K562 (cell line): ENCODE results near the gene TAF15. TPM values are rescaled to one million over a fixed set of nuclear protein-coding genes. Genes with fewer than 3 reads are reported as not detected.

ENCODE experiments used
- ATAC-seq: fragments of 200-7000 bp; cut with Tn5 transposase; 3 replicates; pipeline ENCODE4 v1.9.1; 2020; ENCODE audit warnings: moderate library complexity
- BruUV-seq: library from RNA; stranded (reverse); fragments of 400-500 nt; replicated peaks from 2 replicates; lab custom pipeline; 2021; lab: Mats Ljungman, UMichigan
- CTCF ChIA-PET: fragments of 300-600 bp; formaldehyde crosslinking; extraction: SDS; loops from one replicate; lab custom pipeline; 2021; ENCODE audit warnings: low intra/inter-chr PET ratio; lab: Yijun Ruan, JAX
- POLR2A ChIA-PET: fragments of 300-600, 350-650 bp; sonication (Branson Sonifier 250); formaldehyde crosslinking; extraction: SDS; loops from one replicate; lab custom pipeline; 2021; ENCODE audit warnings: antibody characterized with exemption, inconsistent platforms; lab: Yijun Ruan, JAX
- DNase-seq, 4 experiments: peaks; one replicate each; pipeline versions ENCODE4 v3.0.0 to v3.0.0-alpha.2; 2011 to 2018; ENCODE audit warnings: low spot score in 3 of 4, mixed read lengths in 3 of 4; ENCODE audit errors: extremely low read depth in 1 of 4
- FAIRE-seq: peaks from 2 replicates; lab custom pipeline; 2011; peaks lifted over from hg19 to GRCh38; lab: Jason Lieb, UNC
- H2AFZ ChIP-seq: 2 replicates; pipeline ENCODE4 v1.6.0; 2011; ENCODE audit warnings: low read depth, low read length, control low read depth, inconsistent platforms
- H3K27ac ChIP-seq: fragments of 200-600 bp; 3 replicates; pipeline ENCODE4 v1.8.0; 2011; ENCODE audit warnings: low read depth, mild to moderate bottlenecking, control low read depth, inconsistent platforms, low read length, moderate library complexity, mixed read lengths; ENCODE audit errors: extremely low read depth
- H3K27me3 ChIP-seq, 2 experiments: fragments of 300-600 bp in 1 of 2; 2 replicates in 1 of 2; 3 replicates in 1 of 2; pipeline versions ENCODE4 v1.6.0 to v1.8.0; 2011; ENCODE audit warnings: inconsistent platforms in 2 of 2, low read length in 2 of 2, mild to moderate bottlenecking in 1 of 2, mixed read lengths in 1 of 2, moderate library complexity in 1 of 2; ENCODE audit not compliant: control insufficient read depth in 2 of 2, insufficient read depth in 2 of 2
- H3K36me3 ChIP-seq: fragments of 300-600 bp; 3 replicates; pipeline ENCODE4 v1.8.0; 2011; ENCODE audit warnings: mild to moderate bottlenecking, low read length, inconsistent platforms; ENCODE audit not compliant: control insufficient read depth, insufficient read depth
- H3K4me1 ChIP-seq, 2 experiments: fragments of 200-600 bp in 1 of 2; replicated peaks in 1 of 2; 2 replicates in 1 of 2; 3 replicates in 1 of 2; pipeline versions ENCODE4 v1.5.1 to v1.8.0; 2011; ENCODE audit warnings: inconsistent platforms in 2 of 2, low read length in 2 of 2, mild to moderate bottlenecking in 1 of 2, mixed read lengths in 1 of 2, moderate library complexity in 1 of 2; ENCODE audit not compliant: control insufficient read depth in 2 of 2, insufficient read depth in 2 of 2
- H3K4me2 ChIP-seq: 2 replicates; pipeline ENCODE4 v1.6.1; 2011; ENCODE audit warnings: low read length, control low read depth, inconsistent platforms, mixed read lengths; ENCODE audit not compliant: insufficient read depth
- H3K4me3 ChIP-seq: fragments of 200-600 bp; sonication (generic), shearing (Covaris generic); 2 replicates; pipeline ENCODE4 v1.5.1; 2016; ENCODE audit warnings: control low read depth, inconsistent platforms
- H3K79me2 ChIP-seq: fragments of 200-600 bp; 3 replicates; pipeline ENCODE4 v1.8.0; 2011; ENCODE audit warnings: low read length, inconsistent platforms; ENCODE audit not compliant: control insufficient read depth, insufficient read depth
- H3K9ac ChIP-seq, 2 experiments: 2 replicates each; pipeline versions ENCODE4 v1.6.0 to v1.6.1; 2011; ENCODE audit warnings: low read depth in 2 of 2, low read length in 2 of 2, control low read depth in 1 of 2, inconsistent platforms in 1 of 2, mild to moderate bottlenecking in 1 of 2, mixed read lengths in 1 of 2; ENCODE audit not compliant: insufficient read depth in 1 of 2
- H3K9me1 ChIP-seq: one replicate; pipeline ENCODE4 v1.6.0; 2011; ENCODE audit warnings: inconsistent platforms, mild to moderate bottlenecking, low read length, moderate library complexity; ENCODE audit not compliant: control insufficient read depth, insufficient read depth
- H3K9me3 ChIP-seq: replicated peaks from 2 replicates; pipeline ENCODE4 v1.5.1; 2011; ENCODE audit warnings: low read depth, low read length, inconsistent platforms; ENCODE audit not compliant: control insufficient read depth, insufficient read depth
- H4K20me1 ChIP-seq: replicated peaks from 2 replicates; pipeline ENCODE4 v1.6.1; 2011; ENCODE audit warnings: low read length, inconsistent platforms, mixed read lengths; ENCODE audit not compliant: control insufficient read depth, insufficient read depth
- ARID2 ChIP-seq: fragments of 450-650 bp; IDR thresholded peaks from 2 replicates; pipeline ENCODE4 v1.6.1; 2017; ENCODE audit warnings: antibody characterized with exemption, mild to moderate bottlenecking
- CBX1 ChIP-seq: sonication (generic); IDR thresholded peaks from 2 replicates; pipeline ENCODE4 v1.6.1; 2016; ENCODE audit warnings: antibody characterized with exemption, low read depth, mild to moderate bottlenecking
- CCNT2 ChIP-seq: IDR thresholded peaks from 2 replicates; pipeline ENCODE4 v1.6.1; 2011; ENCODE audit warnings: borderline replicate concordance, low read depth, mild to moderate bottlenecking, moderate library complexity, mixed read lengths, low read length; ENCODE audit not compliant: insufficient read length; ENCODE audit errors: extremely low read depth
- FOS ChIP-seq: IDR thresholded peaks from 3 replicates; pipeline ENCODE4 v1.6.1; 2011; ENCODE audit not compliant: insufficient read length; ENCODE audit errors: extremely low read depth
- GTF2A2 ChIP-seq: IDR thresholded peaks from 2 replicates; pipeline ENCODE4 v1.6.1; 2016; ENCODE audit warnings: mild to moderate bottlenecking, missing genetic modification characterization, missing compliant biosample characterization
- MTA1 ChIP-seq: fragments of 450-650 bp; IDR thresholded peaks from 2 replicates; pipeline ENCODE4 v1.6.1; 2017; ENCODE audit warnings: borderline replicate concordance
- MTA2 ChIP-seq: fragments of 450-650 bp; IDR thresholded peaks from 2 replicates; pipeline ENCODE4 v1.6.1; 2016; ENCODE audit warnings: low read depth
- NR2F6 ChIP-seq: fragments of 450-650 bp; formaldehyde crosslinking; IDR thresholded peaks from 2 replicates; pipeline ENCODE4 v1.4.0; 2020; ENCODE audit warnings: mild to moderate bottlenecking
- RBM34 ChIP-seq: fragments of 200-400 bp; formaldehyde crosslinking; IDR thresholded peaks from 2 replicates; pipeline ENCODE4 v1.6.1; 2018; ENCODE audit warnings: low read length, borderline replicate concordance; ENCODE audit not compliant: insufficient read depth
- RFX5 ChIP-seq: IDR thresholded peaks from 2 replicates; pipeline ENCODE4 v1.6.1; 2011; ENCODE audit warnings: low read depth, mild to moderate bottlenecking, improper control_type of control experiment, low read length
- RUNX1 ChIP-seq: sonication (generic); IDR thresholded peaks from 2 replicates; pipeline ENCODE4 v1.6.1; 2016; ENCODE audit warnings: antibody characterized with exemption, low read depth
- ZNF316 ChIP-seq: fragments of 450-650 bp; IDR thresholded peaks from 2 replicates; pipeline ENCODE4 v1.6.1; 2016
- ZZZ3 ChIP-seq: fragments of 450-650 bp; IDR thresholded peaks from 2 replicates; pipeline ENCODE4 v1.6.1; 2016; ENCODE audit warnings: antibody characterized with exemption, mild to moderate bottlenecking, moderate library complexity
- WGBS: fragments of 100-300 bp; shearing (Covaris generic); methylation state at CpG from one replicate; pipeline ENCODE4 v1.1.6; 2016; ENCODE audit warnings: low coverage, mixed read lengths; ENCODE audit not compliant: insufficient coverage; ENCODE audit errors: missing lambda C conversion rate; 5-methylcytosine and 5-hydroxymethylcytosine counted together
- in situ Hi-C: fragments of 300-500 bp; cut with MboI; formaldehyde crosslinking; loops from 4 replicates; pipeline ENCODE4 v1.15.0; 2018; ENCODE audit warnings: inconsistent platforms, mixed read lengths
- intact Hi-C: fragments of 100-400 bp; cut with micrococcal nuclease; formaldehyde crosslinking; loops from 2 replicates; pipeline ENCODE4 v1.14.2; 2022
- polyA plus RNA-seq, 8 experiments: library from polyadenylated mRNA; depleted of rRNA in 4 of 8; stranded (reverse) in 5 of 8; unstranded in 3 of 8; fragments of >200 nt; fragmentation: Nextera tagmentation in 2 of 8; fragmentation: Illumina TruSeq in 1 of 8; extraction: Ambion mirVana in 2 of 8; extraction: Trizol in 1 of 8; gene quantifications; 2 replicates each; pipeline versions ENCODE4 v1.2.1 to v1.2.3, GENCODE V29; 2011 to 2014; ENCODE audit warnings: inconsistent platforms in 1 of 8, missing spikeins in 1 of 8
- total RNA-seq, 7 experiments: library from RNA; depleted of rRNA in 6 of 7; stranded (reverse); fragments of >200 nt in 6 of 7; fragmentation: Illumina TruSeq in 2 of 7; extraction: Trizol in 2 of 7; gene quantifications; 2 replicates each; pipeline versions ENCODE4 v1.2.1 to v1.2.3, GENCODE V29; 2011 to 2021; ENCODE audit warnings: low replicate concordance in 1 of 7
- TF ChIP-seq, protein P1 (sequence below): sonication (generic); formaldehyde crosslinking; IDR thresholded peaks from 2 replicates; pipeline ENCODE4 v1.8.0; 2022; ENCODE audit warnings: mild to moderate bottlenecking, missing genetic modification reagents
- TF ChIP-seq, protein P2 (sequence below): fragments of 250-450 bp; sonication (Bioruptor Pico); IDR thresholded peaks from 2 replicates; pipeline ENCODE4 v1.4.0; 2020; ENCODE audit warnings: mild to moderate bottlenecking, moderate library complexity, borderline replicate concordance

The TAF15 gene
- total and polyA plus RNA-seq, 9 of the 15 experiments (the other 6 are each of a cell fraction or from before 2014, with no cell fraction given) = 4.1 to 272 (median 56.8) TPM

DNA sequence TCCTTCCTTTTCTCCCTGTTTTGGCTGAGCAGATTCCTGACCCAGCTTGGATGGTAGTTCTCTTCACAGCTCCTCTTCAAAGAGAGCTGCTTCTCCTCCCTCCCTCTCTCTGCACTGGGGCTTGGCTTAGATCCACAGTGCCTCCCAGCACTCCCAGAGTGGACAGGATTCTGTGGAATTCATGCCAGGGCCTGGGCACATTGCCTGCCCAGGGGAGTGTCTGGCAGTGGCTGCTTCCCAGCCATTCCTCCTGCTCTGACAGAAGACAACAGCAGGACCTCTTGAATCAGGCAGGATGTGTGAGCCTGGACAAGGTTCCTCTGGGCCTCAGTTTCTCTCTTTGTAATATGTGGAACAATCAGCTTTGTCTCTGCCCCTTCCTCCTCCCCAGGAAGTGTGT, 9.3 kb upstream of the TAF15 start (continued):
- TF ChIP-seq, protein P1, sequence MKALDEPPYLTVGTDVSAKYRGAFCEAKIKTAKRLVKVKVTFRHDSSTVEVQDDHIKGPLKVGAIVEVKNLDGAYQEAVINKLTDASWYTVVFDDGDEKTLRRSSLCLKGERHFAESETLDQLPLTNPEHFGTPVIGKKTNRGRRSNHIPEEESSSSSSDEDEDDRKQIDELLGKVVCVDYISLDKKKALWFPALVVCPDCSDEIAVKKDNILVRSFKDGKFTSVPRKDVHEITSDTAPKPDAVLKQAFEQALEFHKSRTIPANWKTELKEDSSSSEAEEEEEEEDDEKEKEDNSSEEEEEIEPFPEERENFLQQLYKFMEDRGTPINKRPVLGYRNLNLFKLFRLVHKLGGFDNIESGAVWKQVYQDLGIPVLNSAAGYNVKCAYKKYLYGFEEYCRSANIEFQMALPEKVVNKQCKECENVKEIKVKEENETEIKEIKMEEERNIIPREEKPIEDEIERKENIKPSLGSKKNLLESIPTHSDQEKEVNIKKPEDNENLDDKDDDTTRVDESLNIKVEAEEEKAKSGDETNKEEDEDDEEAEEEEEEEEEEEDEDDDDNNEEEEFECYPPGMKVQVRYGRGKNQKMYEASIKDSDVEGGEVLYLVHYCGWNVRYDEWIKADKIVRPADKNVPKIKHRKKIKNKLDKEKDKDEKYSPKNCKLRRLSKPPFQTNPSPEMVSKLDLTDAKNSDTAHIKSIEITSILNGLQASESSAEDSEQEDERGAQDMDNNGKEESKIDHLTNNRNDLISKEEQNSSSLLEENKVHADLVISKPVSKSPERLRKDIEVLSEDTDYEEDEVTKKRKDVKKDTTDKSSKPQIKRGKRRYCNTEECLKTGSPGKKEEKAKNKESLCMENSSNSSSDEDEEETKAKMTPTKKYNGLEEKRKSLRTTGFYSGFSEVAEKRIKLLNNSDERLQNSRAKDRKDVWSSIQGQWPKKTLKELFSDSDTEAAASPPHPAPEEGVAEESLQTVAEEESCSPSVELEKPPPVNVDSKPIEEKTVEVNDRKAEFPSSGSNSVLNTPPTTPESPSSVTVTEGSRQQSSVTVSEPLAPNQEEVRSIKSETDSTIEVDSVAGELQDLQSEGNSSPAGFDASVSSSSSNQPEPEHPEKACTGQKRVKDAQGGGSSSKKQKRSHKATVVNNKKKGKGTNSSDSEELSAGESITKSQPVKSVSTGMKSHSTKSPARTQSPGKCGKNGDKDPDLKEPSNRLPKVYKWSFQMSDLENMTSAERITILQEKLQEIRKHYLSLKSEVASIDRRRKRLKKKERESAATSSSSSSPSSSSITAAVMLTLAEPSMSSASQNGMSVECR (CRISPR knock-in tag) = no peak
- TF ChIP-seq ZZZ3 (no peak), RUNX1 (no peak), ZNF316 (no peak)
- TF ChIP-seq, all 486 proteins: peak for 0

DNA sequence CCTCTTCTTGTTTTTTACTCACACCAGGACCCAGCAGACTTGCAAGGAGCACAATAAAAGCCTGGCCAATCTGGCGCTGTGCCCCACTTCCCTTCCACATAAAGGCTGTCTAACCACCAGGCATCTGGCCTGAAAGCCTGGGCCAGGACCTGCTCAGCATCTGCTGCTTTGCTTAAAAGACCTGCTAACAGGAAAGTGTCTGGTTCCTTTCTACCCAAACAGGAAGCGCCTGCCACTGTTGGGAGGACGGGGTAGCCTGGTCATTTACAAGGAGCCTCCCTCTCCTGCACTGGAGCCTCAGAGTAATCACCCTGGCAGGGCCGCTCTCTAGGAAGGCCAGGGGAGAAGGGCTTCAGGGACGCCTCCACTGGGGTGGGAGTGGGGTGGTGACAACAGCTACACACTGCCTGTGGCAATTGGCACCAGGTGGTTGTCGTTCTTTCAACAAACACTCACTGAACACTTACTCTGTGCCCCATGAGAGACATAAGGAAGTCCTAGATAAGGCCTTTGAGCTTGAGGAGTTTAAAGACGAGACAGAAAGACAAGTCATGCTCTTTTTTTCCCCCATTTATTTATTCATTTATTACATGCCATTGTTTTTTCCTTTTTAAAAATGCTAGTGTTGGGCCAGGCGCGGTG, 7.6 kb upstream of the TAF15 start:
- peaks cover 0 to 8% of the 10 kb centered on the region in 2 experiments; a peak in 3 of 5 replicates for H3K4me1 ChIP-seq
- no peak overlapping the region for H3K27ac ChIP-seq
- H3K9ac ChIP-seq = peak overlapping the region in 1 of 2 experiments; percentile 59; a peak in 1 of 4 replicates
- FAIRE-seq (no peak), DNase-seq (peak in 3 of 4 experiments; percentile 25 to 34 (median 30)), ATAC-seq (no peak)
- no peaks in the 10 kb centered on the region for H3K9me3 ChIP-seq
- peaks cover 12 to 22% of the 10 kb centered on the region in 2 experiments; a peak in 4 of 5 replicates for H3K27me3 ChIP-seq
- WGBS = 56% methylated on average over 9 of the region's 9 CpGs
- H3K9me1 ChIP-seq = no peaks in the 10 kb centered on the region
- no peak overlapping the region for H3K4me3 ChIP-seq
- no peak overlapping the region; the same call in 1 of the 2 replicates for H3K4me2 ChIP-seq
- CTCF ChIA-PET = no interaction called here
- POLR2A ChIA-PET = interaction anchor here (0.6 kb wide), 2 partner anchors 24 to 31 kb away, joined by 3 read pairs; no protein-coding TSS in a partner anchor
- 0 out of 2 replicates have a peak, but pooled peaks cover 4% of the 10 kb centered on the region for H4K20me1 ChIP-seq
- intact Hi-C loops = no loop called here
- H2AFZ ChIP-seq = peak overlapping the region; percentile 37; the same call in 1 of the 2 replicates
- H3K79me2 ChIP-seq = no peaks in the 10 kb centered on the region
- in situ Hi-C loops = no loop called here
- BruUV-seq = no TSS peak
- no peaks in the 10 kb centered on the region for H3K36me3 ChIP-seq
- TF ChIP-seq MTA2 = peak; percentile 40
- no peak for TF ChIP-seq FOS
- TF ChIP-seq MTA1 = no peak
- no peak for TF ChIP-seq RBM34
- no peak for TF ChIP-seq GTF2A2 (tag)
- no peak for TF ChIP-seq CBX1
- TF ChIP-seq NR2F6 (CRISPR knock-in tag) = no peak
- TF ChIP-seq, protein P2, sequence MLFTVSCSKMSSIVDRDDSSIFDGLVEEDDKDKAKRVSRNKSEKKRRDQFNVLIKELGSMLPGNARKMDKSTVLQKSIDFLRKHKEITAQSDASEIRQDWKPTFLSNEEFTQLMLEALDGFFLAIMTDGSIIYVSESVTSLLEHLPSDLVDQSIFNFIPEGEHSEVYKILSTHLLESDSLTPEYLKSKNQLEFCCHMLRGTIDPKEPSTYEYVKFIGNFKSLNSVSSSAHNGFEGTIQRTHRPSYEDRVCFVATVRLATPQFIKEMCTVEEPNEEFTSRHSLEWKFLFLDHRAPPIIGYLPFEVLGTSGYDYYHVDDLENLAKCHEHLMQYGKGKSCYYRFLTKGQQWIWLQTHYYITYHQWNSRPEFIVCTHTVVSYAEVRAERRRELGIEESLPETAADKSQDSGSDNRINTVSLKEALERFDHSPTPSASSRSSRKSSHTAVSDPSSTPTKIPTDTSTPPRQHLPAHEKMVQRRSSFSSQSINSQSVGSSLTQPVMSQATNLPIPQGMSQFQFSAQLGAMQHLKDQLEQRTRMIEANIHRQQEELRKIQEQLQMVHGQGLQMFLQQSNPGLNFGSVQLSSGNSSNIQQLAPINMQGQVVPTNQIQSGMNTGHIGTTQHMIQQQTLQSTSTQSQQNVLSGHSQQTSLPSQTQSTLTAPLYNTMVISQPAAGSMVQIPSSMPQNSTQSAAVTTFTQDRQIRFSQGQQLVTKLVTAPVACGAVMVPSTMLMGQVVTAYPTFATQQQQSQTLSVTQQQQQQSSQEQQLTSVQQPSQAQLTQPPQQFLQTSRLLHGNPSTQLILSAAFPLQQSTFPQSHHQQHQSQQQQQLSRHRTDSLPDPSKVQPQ (CRISPR knock-in tag) = no peak
- TF ChIP-seq CCNT2 = no peak
- TF ChIP-seq ARID2 = no peak
- no peak for TF ChIP-seq RFX5
